ENCODE measurements around the gene COLEC12. TPM values are rescaled to one million over a fixed set of nuclear protein-coding genes. Genes with fewer than 3 reads are reported as not detected.
A peak's percentile ranks its signal among the peaks of the same experiment; 100 is the strongest.

The COLEC12 gene
- total and polyA plus RNA-seq, 12 donors, result 1.5 to 19.5 (median 8.6) TPM

DNA sequence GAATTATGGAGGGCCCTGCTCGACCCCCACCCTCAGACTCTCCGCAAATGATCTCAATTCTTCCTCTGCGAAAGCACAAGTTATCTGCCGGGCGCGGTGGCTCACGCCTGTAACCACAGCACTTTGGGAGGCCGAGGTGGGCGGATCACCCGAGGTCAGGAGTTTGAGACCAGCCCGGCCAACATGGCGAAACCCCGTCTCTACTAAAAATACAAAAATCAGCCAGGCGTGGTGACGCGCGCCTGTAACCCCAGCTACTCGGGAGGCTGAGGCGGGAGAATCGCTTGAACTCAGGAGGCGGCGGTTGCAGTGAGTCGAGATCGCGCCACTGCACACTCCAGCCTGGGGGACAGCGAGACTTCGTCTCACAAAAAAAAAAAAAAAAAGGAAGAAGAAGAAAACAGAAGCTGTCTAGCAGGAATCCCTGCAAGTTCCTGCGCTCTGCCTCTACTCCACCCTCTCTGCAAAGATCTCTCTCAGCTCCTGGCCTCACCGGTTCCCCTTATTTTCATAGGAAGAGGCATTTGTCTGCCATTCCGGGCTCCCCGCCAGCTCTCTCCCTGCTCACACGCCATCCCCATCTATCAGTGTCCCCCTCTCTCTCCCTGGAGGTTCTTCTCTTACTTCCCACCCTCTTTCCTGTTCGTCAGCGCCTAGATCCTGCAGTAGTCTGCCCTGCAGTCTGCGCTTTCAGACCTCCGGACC lies 13.5 kb upstream of the COLEC12 start:
- Histone ChIP-seq H3K27ac (no peak overlapping the region), H3K4me3 (no peak overlapping the region), H3K4me1 (replicated peaks in 1 of 2) (no peaks in the 10 kb centered on the region), H3K9me3 (replicated peaks in 1 of 3) (no peaks in the 10 kb centered on the region), H3K27me3 (no peaks in the 10 kb centered on the region), H3K36me3 (replicated peaks in 1 of 2) (no peaks in the 10 kb centered on the region)
- peak in 1 of 7 donors; percentile 12 for DNase-seq
- intact Hi-C loops (cut with DNase I), result no loop called here
- TF ChIP-seq POLR2A (IDR thresholded peaks at IDR 0.05) (no peak), CTCF (IDR thresholded peaks at IDR 0.05) (no peak)
- 89 to 94% (median 92%) methylated on average over 34 to 36 of the region's 36 CpGs for WGBS, 4 donors

GRCh38 chr18:512957-513356 lies 12.5 kb upstream of the COLEC12 start:
- Histone ChIP-seq H3K36me3 (replicated peaks in 1 of 2) (no peaks in the 10 kb centered on the region), H3K9me3 (replicated peaks in 1 of 3) (no peaks in the 10 kb centered on the region), H3K27ac (no peak overlapping the region), H3K27me3 (no peaks in the 10 kb centered on the region), H3K4me1 (replicated peaks in 1 of 2) (no peaks in the 10 kb centered on the region), H3K4me3 (no peak overlapping the region)
- 93 to 99% (median 95%) methylated on average over 5 to 9 of the region's 9 CpGs for WGBS, 4 donors
- DNase-seq, result no peak
- no peak for TF ChIP-seq CTCF (IDR thresholded peaks at IDR 0.05)
- no peak for TF ChIP-seq POLR2A (IDR thresholded peaks at IDR 0.05)
- intact Hi-C loops (cut with DNase I), result no loop called here

- Histone ChIP-seq H3K27me3 (no peaks in the 10 kb centered on the region), H3K27ac (no peak overlapping the region), H3K36me3 (replicated peaks in 1 of 2) (no peaks in the 10 kb centered on the region), H3K4me1 (replicated peaks in 1 of 2) (no peaks in the 10 kb centered on the region), H3K4me3 (no peak overlapping the region), H3K9me3 (replicated peaks in 1 of 3) (no peaks in the 10 kb centered on the region)
- intact Hi-C loops (cut with DNase I), result no loop called here
- TF ChIP-seq POLR2A (IDR thresholded peaks at IDR 0.05) (no peak), CTCF (IDR thresholded peaks at IDR 0.05) (no peak)
- DNase-seq, result no peak
- WGBS, 4 donors, result 68 to 82% (median 72%) methylated on average over 3 of the region's 3 CpGs
Observed at GRCh38 chr18:508835-509234, 8.3 kb upstream of the COLEC12 start.

- H3K36me3 ChIP-seq (replicated peaks in 1 of 2), result no peaks in the 10 kb centered on the region
- H3K9me3 ChIP-seq (replicated peaks in 1 of 3), result no peaks in the 10 kb centered on the region
- intact Hi-C loops (cut with DNase I), result no loop called here
- DNase-seq, result no peak
- H3K27me3 ChIP-seq, result no peaks in the 10 kb centered on the region
- 77 to 85% (median 80%) methylated on average over 3 of the region's 3 CpGs for WGBS, 4 donors
- no peak overlapping the region for H3K4me3 ChIP-seq
- H3K27ac ChIP-seq, result no peak overlapping the region
- TF ChIP-seq POLR2A (IDR thresholded peaks at IDR 0.05), result no peak
- no peak for TF ChIP-seq CTCF (IDR thresholded peaks at IDR 0.05)
- H3K4me1 ChIP-seq (replicated peaks in 1 of 2), result no peaks in the 10 kb centered on the region
Observed at GRCh38 chr18:507636-508035, 7.1 kb upstream of the COLEC12 start.
